ENCODE data around the gene HOXA5.

DNA sequence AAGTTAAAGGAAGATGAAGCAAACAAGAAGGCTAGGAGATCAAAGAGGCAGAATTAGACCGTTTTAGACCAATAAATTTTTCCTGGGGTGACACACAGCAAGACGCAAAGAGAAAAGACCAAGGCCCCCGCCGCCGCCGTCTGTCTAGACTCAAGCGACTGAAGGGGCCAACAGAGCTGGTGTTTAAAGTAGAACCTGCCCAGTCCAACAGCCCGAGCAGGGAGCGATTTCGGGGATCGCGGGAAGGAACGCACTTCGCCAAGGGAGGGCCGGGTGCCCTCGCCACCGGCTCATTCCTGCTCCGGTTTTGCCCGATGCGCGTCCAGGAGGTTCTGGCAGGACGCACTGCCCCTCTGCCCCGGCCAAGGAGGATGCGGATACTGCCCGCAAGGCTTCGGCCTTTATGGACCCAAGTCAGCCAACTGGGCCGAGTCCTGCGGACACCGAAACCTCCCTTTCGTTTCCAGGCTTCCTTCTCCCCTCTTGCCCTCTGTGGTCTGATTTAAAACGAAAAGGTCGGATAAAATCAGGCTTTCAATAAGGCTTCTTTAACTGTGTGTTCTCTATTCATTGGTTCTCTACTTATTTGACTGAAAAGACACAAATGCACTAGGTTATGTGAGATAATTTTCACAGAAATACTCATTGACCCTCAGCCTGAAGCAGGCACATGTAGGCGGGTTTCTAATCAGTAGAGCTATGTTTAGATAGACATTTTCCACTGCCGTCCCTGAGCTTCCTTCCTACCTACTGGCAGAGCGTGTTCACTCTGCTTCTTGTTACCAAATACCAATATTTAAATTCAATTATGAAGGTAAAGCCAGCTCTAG lies 15.2 kb upstream of the HOXA5 start:
- no peak for TF ChIP-seq EP300 (IDR thresholded peaks at IDR 0.05; ENCODE audit: borderline replicate concordance in 1 of 2, control insufficient read depth in 1 of 2, low read depth in 2 of 2, low read length in 2 of 2)
- TF ChIP-seq POLR2A (IDR thresholded peaks at IDR 0.05; ENCODE audit: low read depth, low read length), result no peak
- TF ChIP-seq YBX1 (IDR thresholded peaks at IDR 0.05), result no peak
- no peak for TF ChIP-seq JUNB (IDR thresholded peaks at IDR 0.05)
- TF ChIP-seq, protein P1, sequence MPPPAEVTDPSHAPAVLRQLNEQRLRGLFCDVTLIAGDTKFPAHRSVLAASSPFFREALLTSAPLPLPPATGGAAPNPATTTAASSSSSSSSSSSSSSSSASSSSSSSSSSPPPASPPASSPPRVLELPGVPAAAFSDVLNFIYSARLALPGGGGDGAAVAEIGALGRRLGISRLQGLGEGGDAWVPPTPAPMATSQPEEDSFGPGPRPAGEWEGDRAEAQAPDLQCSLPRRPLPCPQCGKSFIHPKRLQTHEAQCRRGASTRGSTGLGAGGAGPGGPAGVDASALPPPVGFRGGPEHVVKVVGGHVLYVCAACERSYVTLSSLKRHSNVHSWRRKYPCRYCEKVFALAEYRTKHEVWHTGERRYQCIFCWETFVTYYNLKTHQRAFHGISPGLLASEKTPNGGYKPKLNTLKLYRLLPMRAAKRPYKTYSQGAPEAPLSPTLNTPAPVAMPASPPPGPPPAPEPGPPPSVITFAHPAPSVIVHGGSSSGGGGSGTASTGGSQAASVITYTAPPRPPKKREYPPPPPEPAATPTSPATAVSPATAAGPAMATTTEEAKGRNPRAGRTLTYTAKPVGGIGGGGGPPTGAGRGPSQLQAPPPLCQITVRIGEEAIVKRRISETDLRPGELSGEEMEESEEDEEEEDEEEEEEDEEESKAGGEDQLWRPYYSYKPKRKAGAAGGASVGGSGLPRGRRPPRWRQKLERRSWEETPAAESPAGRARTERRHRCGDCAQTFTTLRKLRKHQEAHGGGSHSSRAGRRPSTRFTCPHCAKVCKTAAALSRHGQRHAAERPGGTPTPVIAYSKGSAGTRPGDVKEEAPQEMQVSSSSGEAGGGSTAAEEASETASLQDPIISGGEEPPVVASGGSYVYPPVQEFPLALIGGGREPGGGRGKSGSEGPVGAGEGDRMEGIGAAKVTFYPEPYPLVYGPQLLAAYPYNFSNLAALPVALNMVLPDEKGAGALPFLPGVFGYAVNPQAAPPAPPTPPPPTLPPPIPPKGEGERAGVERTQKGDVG (CRISPR knock-in tag; IDR thresholded peaks at IDR 0.05), result no peak
